Transverse colon (tissue), 4 donors: ENCODE results near the gene CCDC136.

ENCODE experiments used
- CTCF ChIP-seq, 5 experiments: fragments of 200-600 bp in 3 of 5; fragments of 450-650 bp in 2 of 5; sonication (generic) in 3 of 5; IDR thresholded peaks; 1 replicate in 2 of 5; 2 replicates in 3 of 5; pipeline ENCODE4 v1.5.1; 2016 to 2017; ENCODE audit warnings: antibody characterized with exemption in 5 of 5, inconsistent platforms in 3 of 5, mild to moderate bottlenecking in 2 of 5, moderate library complexity in 1 of 5
- EP300 ChIP-seq: sonication (generic); formaldehyde crosslinking; IDR thresholded peaks from one replicate; pipeline ENCODE4 v1.6.1; 2017; ENCODE audit warnings: antibody characterized with exemption, low read depth
- POLR2A ChIP-seq: fragments of 450-650 bp; IDR thresholded peaks from one replicate; pipeline ENCODE4 v1.6.1; 2016; ENCODE audit warnings: antibody characterized with exemption, mild to moderate bottlenecking, moderate library complexity
- POLR2AphosphoS5 ChIP-seq, 3 donors: sonication (generic); formaldehyde crosslinking; IDR thresholded peaks; one replicate each; pipeline ENCODE4 v1.6.1; 2016; ENCODE audit warnings: antibody characterized with exemption in 3 of 3

DNA sequence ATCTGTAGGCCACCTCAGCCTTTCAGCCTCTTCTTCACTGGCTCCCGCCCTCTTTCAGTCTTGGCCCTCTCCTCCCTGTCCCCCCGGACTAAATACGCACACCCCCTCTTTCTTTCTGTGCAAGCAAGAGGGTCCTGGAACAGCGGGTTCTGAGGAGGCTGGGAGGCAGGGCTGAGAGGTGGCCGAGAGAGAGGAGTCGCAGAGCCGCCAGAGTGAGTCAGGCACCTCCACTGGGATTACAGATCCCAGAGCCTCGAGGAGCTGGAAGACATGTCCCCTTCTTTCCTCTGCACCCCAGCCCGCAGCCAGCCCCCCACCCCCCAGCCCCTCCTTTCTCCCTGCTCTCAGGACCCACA is 182 bp downstream of the CCDC136 start:
- TF ChIP-seq POLR2AphosphoS5 (IDR thresholded peaks at IDR 0.05) (no peak), CTCF (IDR thresholded peaks at IDR 0.05) (no peak), EP300 (no peak), POLR2A (no peak)
